ENCODE measurements around the gene GOLPH3L. TPM values are rescaled to one million over a fixed set of nuclear protein-coding genes. Genes with fewer than 3 reads are reported as not detected.

The GOLPH3L gene
- total RNA-seq, 2 donors from 2014 or later = 14.1 to 18.7 TPM

DNA sequence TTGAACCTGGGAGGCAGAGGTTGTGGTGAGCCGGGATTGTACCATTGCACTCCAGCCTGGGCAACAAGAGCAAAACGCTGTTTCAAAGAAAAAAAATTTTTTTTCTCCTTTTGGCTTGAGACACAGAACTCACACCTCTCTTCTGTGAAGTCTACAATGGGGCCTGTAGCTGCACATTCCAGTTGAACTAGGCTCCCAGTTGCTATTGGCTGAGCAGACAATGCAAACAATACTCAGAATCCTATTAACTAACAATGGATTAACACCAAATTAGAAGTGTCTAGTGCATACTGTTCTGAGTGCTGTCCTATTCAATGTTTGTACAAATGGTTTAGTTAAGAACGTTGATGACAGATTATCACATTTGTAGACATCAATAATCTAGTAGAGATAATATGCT, 100.0 kb downstream of the GOLPH3L start:
- Mint-ChIP-seq H3K4me1 (ENCODE audit: low read depth in 2 of 2) (peaks cover 12 to 14% of the 10 kb centered on the region in 2 donors), H3K36me3 (no peaks in the 10 kb centered on the region), H3K9me3 (no peaks in the 10 kb centered on the region), H3K4me3 (no peak overlapping the region), H3K27me3 (no peaks in the 10 kb centered on the region), H3K27ac (peak overlapping the region in 1 of 2 donors; percentile 16)
- DNase-seq (ENCODE audit: low spot score) (no peak), ATAC-seq (no peak)

Other genes starting within 250 kb of the GOLPH3L start
- gene TARS2, start 209.7 kb downstream of the GOLPH3L start, total RNA-seq = 10 to 100 TPM; 31.5 to 59.9 TPM
- gene ECM1, start 189.0 kb downstream of the GOLPH3L start, total RNA-seq = 1 to 10 TPM; 1.2 to 1.9 TPM
- not detected for gene FALEC, start 181.4 kb downstream of the GOLPH3L start, total RNA-seq
- gene ADAMTSL4, start 147.7 kb downstream of the GOLPH3L start, total RNA-seq = 1 to 10 TPM in 1 of 2 donors, under 1 TPM in 1; 0.48 to 1.0 TPM
- 100 to 1,000 TPM; 199 to 333 TPM for gene MCL1, start 117.5 kb downstream of the GOLPH3L start, total RNA-seq
- gene ENSA, start 67.5 kb downstream of the GOLPH3L start, total RNA-seq = 100 to 1,000 TPM; 214 to 249 TPM
- under 1 TPM; 0.43 to 0.64 TPM for gene HORMAD1, start 23.7 kb upstream of the GOLPH3L start, total RNA-seq
- 100 to 1,000 TPM in 1 of 2 donors, 10 to 100 TPM in 1; 76.2 to 248 TPM for gene CTSS, start 68.6 kb upstream of the GOLPH3L start, total RNA-seq
- 1 to 10 TPM; 4.1 to 5.3 TPM for gene CTSK, start 111.1 kb upstream of the GOLPH3L start, total RNA-seq
- 10 to 100 TPM; 38.5 to 40.0 TPM for gene ARNT, start 179.4 kb upstream of the GOLPH3L start, total RNA-seq
- not detected for gene CTXND2, start 190.0 kb upstream of the GOLPH3L start, total RNA-seq
- 10 to 100 TPM; 57.8 to 73.6 TPM for gene SETDB1, start 229.2 kb upstream of the GOLPH3L start, total RNA-seq